K562 (cell line): Measurements from ENCODE around the gene INSM1.

Experiments used
- ATF2 ChIP-seq: sonication (generic); formaldehyde crosslinking; IDR thresholded peaks from 2 replicates; pipeline ENCODE4 v1.8.1; 2022; ENCODE audit warnings: missing genetic modification reagents
- EP300 ChIP-seq: IDR thresholded peaks from 2 replicates; pipeline ENCODE4 v1.6.1; 2012; ENCODE audit warnings: low read length, improper control_type of control experiment
- GABPA ChIP-seq: fragments of 200-800 bp; sonication (Bioruptor generic); conservative IDR thresholded peaks from 2 replicates; pipeline ENCODE4 v1.6.1; 2016; ENCODE audit warnings: low read depth, missing genetic modification characterization, missing compliant biosample characterization
- LARP7 ChIP-seq: fragments of 450-650 bp; IDR thresholded peaks from 2 replicates; pipeline ENCODE4 v1.6.1; 2016
- MCM7 ChIP-seq, 2 experiments: fragments of 450-650 bp; IDR thresholded peaks; 2 replicates each; pipeline ENCODE4 v1.6.1; 2016 to 2018
- NKRF ChIP-seq: fragments of 450-650 bp; IDR thresholded peaks from 2 replicates; pipeline ENCODE4 v1.6.1; 2016; ENCODE audit warnings: borderline replicate concordance
- SMC3 ChIP-seq: conservative IDR thresholded peaks from 2 replicates; pipeline ENCODE4 v1.6.1; 2011; ENCODE audit warnings: low read depth, low read length, improper control_type of control experiment; ENCODE audit not compliant: insufficient read depth

- TF ChIP-seq NKRF = no peak
- TF ChIP-seq EP300 = no peak
- no peak for TF ChIP-seq LARP7
- TF ChIP-seq SMC3 = no peak
- TF ChIP-seq ATF2 = no peak
- no peak for TF ChIP-seq GABPA (tag)
- no peak for TF ChIP-seq MCM7 (IDR thresholded peaks at IDR 0.05)
These were observed 36.7 kb upstream of the INSM1 start for GRCh38 chr20:20331156-20331555.
